DOHH2 (cell line): ENCODE measurements around the gene RGS3.

ENCODE experiments used
- H3F3A ChIP-seq: fragments of 200-600 bp; sonication (generic), shearing (Covaris generic); 2 replicates; pipeline ENCODE4 v1.6.0; 2016; ENCODE audit warnings: antibody characterized with exemption, mild to moderate bottlenecking; ENCODE audit not compliant: control insufficient read depth, insufficient read depth
- H3K27ac ChIP-seq: fragments of 200-600 bp; sonication (generic); 2 replicates; pipeline ENCODE4 v1.5.1; 2014; ENCODE audit warnings: low read depth, mild to moderate bottlenecking, low read length, moderate library complexity
- H3K27me3 ChIP-seq: fragments of 200-600 bp; sonication (generic); 2 replicates; pipeline ENCODE4 v1.6.1; 2014; ENCODE audit warnings: mild to moderate bottlenecking, low read length, mixed read lengths; ENCODE audit not compliant: control insufficient read depth
- H3K36me3 ChIP-seq: fragments of 200-600 bp; sonication (generic); 2 replicates; pipeline ENCODE4 v1.6.1; 2014; ENCODE audit warnings: mild to moderate bottlenecking, low read length, moderate library complexity, mixed read lengths; ENCODE audit not compliant: control insufficient read depth
- H3K4me1 ChIP-seq: fragments of 200-600 bp; sonication (generic); 2 replicates; pipeline ENCODE4 v1.6.1; 2014; ENCODE audit warnings: mild to moderate bottlenecking, low read length, mixed read lengths; ENCODE audit not compliant: control insufficient read depth
- H3K4me2 ChIP-seq: fragments of 200-600 bp; sonication (generic); 2 replicates; pipeline ENCODE4 v1.6.0; 2014; ENCODE audit warnings: mild to moderate bottlenecking, low read length, moderate library complexity
- H3K4me3 ChIP-seq: fragments of 200-600 bp; sonication (generic); 2 replicates; pipeline ENCODE4 v1.5.1; 2014; ENCODE audit warnings: mild to moderate bottlenecking, low read length, mixed read lengths
- H3K79me2 ChIP-seq: fragments of 200-600 bp; sonication (generic); 2 replicates; pipeline ENCODE4 v1.6.1; 2014; ENCODE audit warnings: mild to moderate bottlenecking, low read length, mixed read lengths; ENCODE audit not compliant: control insufficient read depth
- H3K9me2 ChIP-seq: fragments of 200-600 bp; sonication (generic); replicated peaks from 2 replicates; pipeline ENCODE4 v1.6.1; 2014; ENCODE audit warnings: mild to moderate bottlenecking, low read length, mixed read lengths; ENCODE audit not compliant: control insufficient read depth
- H3K9me3 ChIP-seq: fragments of 200-600 bp; sonication (generic); 2 replicates; pipeline ENCODE4 v1.6.1; 2014; ENCODE audit warnings: antibody characterized with exemption, low read length, mixed read lengths; ENCODE audit not compliant: control insufficient read depth, insufficient read depth
- H4K20me1 ChIP-seq: fragments of 200-600 bp; sonication (generic); 2 replicates; pipeline ENCODE4 v1.6.0; 2014; ENCODE audit warnings: low read depth, mild to moderate bottlenecking, antibody characterized with exemption, low read length, moderate library complexity; ENCODE audit not compliant: control insufficient read depth, insufficient read depth
- EZH2phosphoT487 ChIP-seq: fragments of 200-600 bp; sonication (generic); IDR thresholded peaks from 2 replicates; pipeline ENCODE4 v1.6.1; 2017; ENCODE audit warnings: borderline replicate concordance, mild to moderate bottlenecking, antibody characterized with exemption, low read length, moderate library complexity, mixed read lengths
- TF ChIP-seq, protein P1 (sequence below): fragments of 200-600 bp; sonication (generic); IDR thresholded peaks from one replicate; pipeline ENCODE4 v1.5.1; 2014; ENCODE audit warnings: antibody characterized with exemption, mild to moderate bottlenecking, low read depth, low read length; ENCODE audit not compliant: poor library complexity, severe bottlenecking

RGS3 gene

GRCh38 chr9:113503613-113504211 lies 40.2 kb downstream of the RGS3 start:
- H3K27ac ChIP-seq = no peak overlapping the region
- no peaks in the 10 kb centered on the region for H3K27me3 ChIP-seq
- no peak overlapping the region for H3K4me2 ChIP-seq
- no peaks in the 10 kb centered on the region for H3F3A ChIP-seq
- TF ChIP-seq, protein P1, sequence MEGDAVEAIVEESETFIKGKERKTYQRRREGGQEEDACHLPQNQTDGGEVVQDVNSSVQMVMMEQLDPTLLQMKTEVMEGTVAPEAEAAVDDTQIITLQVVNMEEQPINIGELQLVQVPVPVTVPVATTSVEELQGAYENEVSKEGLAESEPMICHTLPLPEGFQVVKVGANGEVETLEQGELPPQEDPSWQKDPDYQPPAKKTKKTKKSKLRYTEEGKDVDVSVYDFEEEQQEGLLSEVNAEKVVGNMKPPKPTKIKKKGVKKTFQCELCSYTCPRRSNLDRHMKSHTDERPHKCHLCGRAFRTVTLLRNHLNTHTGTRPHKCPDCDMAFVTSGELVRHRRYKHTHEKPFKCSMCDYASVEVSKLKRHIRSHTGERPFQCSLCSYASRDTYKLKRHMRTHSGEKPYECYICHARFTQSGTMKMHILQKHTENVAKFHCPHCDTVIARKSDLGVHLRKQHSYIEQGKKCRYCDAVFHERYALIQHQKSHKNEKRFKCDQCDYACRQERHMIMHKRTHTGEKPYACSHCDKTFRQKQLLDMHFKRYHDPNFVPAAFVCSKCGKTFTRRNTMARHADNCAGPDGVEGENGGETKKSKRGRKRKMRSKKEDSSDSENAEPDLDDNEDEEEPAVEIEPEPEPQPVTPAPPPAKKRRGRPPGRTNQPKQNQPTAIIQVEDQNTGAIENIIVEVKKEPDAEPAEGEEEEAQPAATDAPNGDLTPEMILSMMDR = no peak
- TF ChIP-seq EZH2phosphoT487 = no peak
- no peaks in the 10 kb centered on the region for H3K4me1 ChIP-seq
- no peaks in the 10 kb centered on the region for H4K20me1 ChIP-seq
- no peaks in the 10 kb centered on the region for H3K9me2 ChIP-seq
- no peaks in the 10 kb centered on the region for H3K9me3 ChIP-seq
- H3K79me2 ChIP-seq = no peaks in the 10 kb centered on the region
- H3K36me3 ChIP-seq = no peaks in the 10 kb centered on the region
- no peak overlapping the region for H3K4me3 ChIP-seq

GRCh38 chr9:113504725-113505590 lies 41.4 kb downstream of the RGS3 start:
- Histone ChIP-seq H3K36me3 (no peaks in the 10 kb centered on the region), H3K9me2 (no peaks in the 10 kb centered on the region), H3K4me2 (no peak overlapping the region), H3K4me1 (no peaks in the 10 kb centered on the region), H3K4me3 (no peak overlapping the region), H3K79me2 (no peaks in the 10 kb centered on the region), H3K27me3 (no peaks in the 10 kb centered on the region), H4K20me1 (no peaks in the 10 kb centered on the region), H3F3A (no peaks in the 10 kb centered on the region), H3K9me3 (no peaks in the 10 kb centered on the region), H3K27ac (no peak overlapping the region)
- TF ChIP-seq EZH2phosphoT487 = no peak
- TF ChIP-seq, protein P1 = no peak

DNA sequence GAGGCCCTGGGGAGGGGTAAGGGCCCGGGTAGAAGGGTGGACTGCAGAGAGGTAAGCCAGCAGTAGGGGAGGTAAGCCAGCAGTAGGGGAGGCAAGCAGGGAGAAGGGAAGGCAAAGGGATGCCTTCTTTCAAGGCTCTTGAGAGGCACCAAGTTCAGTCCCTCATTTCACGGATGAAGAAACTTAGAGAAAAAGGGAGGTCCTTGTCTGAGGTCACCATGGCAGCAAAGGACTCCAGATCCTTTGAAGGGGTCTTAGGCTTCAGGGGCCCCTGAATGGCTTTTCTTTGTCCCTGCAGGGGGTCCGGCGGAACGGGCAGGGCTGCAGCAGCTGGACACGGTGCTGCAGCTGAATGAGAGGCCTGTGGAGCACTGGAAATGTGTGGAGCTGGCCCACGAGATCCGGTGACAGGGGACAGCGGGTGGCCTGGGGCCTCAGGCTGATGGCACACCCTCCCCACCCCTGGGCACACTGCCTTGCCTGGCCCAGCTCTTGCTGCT lies 42.6 kb downstream of the RGS3 start:
- no peaks in the 10 kb centered on the region for H3F3A ChIP-seq
- TF ChIP-seq, protein P1 = no peak
- no peak for TF ChIP-seq EZH2phosphoT487
- H3K79me2 ChIP-seq = no peaks in the 10 kb centered on the region
- H3K4me1 ChIP-seq = no peaks in the 10 kb centered on the region
- H3K27me3 ChIP-seq = no peaks in the 10 kb centered on the region
- no peak overlapping the region for H3K4me3 ChIP-seq
- H3K27ac ChIP-seq = no peak overlapping the region
- H3K36me3 ChIP-seq = no peaks in the 10 kb centered on the region
- no peak overlapping the region for H3K4me2 ChIP-seq
- no peaks in the 10 kb centered on the region for H3K9me2 ChIP-seq
- no peaks in the 10 kb centered on the region for H3K9me3 ChIP-seq
- H4K20me1 ChIP-seq = no peaks in the 10 kb centered on the region
